ENCODE measurements around the gene RPS6KB2.

The RPS6KB2 gene

DNA sequence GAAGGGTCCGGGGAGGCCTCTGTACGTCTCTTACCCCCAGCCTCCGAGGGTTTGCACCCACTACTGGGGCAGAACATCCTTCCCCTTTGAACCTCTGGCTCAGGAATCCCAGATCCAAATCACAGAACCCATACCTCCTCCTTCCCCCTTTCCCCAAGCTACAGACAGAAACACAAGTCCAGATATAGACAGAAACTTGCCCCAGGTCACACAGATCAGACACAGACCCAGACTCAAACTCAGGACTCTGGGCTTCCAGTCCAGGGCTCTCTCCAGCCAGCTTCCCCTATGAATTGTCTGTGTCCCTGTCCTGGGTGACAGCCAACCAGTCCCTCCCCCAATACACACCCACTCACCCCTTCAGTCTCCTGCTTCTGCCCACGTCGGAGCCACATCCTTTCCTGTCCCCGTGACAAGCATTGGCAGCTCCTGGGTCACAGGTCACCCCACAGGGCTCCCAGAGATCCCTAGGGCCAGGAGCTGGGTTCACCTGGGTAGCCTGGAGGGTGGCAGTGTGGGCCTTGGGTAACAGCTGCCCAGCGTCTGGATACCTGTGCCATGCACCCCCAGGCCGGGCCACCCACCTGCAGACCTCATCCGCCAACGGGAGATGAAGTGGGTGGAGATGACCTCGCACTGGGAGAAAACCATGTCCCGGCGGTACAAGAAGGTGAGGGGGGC, 23.6 kb upstream of the RPS6KB2 start:
- DNase-seq (ENCODE audit: insufficient read length, low spot score) (no peak), FAIRE-seq (no peak)
- TF ChIP-seq POLR2A (IDR thresholded peaks at IDR 0.05; ENCODE audit: low read depth, low read length): no peak

DNA sequence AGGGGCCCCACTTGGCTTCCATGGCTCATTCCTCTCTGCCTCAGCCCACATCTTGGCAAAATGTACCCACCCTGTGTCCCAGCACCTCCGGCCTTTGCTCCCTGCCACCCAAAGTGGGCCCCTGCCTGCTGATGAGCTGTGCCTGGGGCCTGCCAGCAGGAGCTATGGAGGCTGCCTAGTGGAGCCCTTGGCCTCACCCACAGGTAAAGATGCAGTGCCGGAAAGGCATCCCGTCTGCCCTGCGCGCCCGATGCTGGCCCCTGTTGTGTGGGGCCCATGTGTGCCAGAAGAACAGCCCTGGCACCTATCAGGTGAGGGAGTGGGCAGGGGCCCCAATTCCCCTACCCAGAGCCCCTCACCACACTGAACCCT, 23.1 kb upstream of the RPS6KB2 start:
- FAIRE-seq: no peak
- DNase-seq (ENCODE audit: insufficient read length, low spot score): no peak
- TF ChIP-seq POLR2A (IDR thresholded peaks at IDR 0.05; ENCODE audit: low read depth, low read length): no peak

DNA sequence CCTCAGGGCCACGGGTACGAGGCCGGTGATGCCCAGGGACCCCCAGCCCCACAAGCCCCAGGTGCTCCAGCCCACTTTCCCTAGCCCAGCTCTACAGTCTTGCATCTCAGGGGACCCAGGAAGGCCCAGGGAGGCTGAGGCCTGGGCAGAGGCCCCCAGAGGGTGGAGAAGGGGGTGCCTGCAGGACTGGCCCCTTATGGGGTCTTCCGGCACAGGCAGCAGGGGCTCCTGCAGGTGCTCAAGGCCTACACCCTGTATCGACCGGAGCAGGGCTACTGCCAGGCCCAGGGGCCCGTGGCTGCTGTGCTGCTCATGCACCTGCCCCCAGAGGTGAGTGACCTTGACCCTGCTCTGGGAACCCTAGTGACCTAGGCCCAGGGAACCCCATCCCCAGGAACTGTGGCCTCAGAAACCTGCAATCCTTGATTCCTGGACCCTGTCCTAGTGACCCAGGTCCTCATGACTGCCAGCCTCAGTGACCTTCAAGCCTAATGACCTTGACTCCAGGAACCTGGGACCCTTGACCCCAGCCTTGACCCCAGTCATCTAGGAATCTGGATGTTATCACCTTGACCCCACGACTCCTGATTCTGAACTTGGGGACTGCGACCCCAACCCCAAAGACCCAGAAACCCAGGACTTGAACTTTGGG, 22.5 kb upstream of the RPS6KB2 start:
- DNase-seq (ENCODE audit: insufficient read length, low spot score): no peak
- no peak for FAIRE-seq

DNA sequence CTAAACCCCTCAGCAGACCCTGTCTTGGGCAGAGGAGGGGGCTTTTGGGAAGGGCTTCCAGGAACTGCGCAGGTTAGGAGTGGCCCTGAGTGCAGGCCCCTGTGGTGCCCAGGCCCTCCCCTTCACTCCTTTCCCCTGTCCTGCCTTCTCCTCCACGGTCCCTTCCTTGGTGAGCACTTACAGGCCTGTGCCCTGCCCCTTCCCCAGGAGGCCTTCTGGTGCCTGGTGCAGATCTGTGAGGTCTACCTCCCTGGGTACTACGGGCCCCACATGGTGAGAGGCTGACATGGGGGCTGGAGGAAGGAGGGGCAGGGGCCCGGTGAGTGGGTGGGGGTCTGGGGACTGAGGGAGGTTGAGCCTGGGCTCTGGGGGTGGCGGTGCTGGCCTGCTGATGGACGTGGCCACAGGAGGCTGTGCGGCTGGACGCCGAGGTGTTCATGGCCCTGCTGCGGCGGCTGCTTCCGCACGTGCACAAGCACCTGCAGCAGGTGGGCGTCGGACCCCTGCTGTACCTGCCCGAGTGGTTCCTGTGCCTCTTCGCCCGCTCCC, 21.8 kb upstream of the RPS6KB2 start:
- no peak for TF ChIP-seq POLR2A (IDR thresholded peaks at IDR 0.05; ENCODE audit: low read depth, low read length)

More for the DNA sequence above, 22.5 kb upstream of the RPS6KB2 start:
- TF ChIP-seq POLR2A (IDR thresholded peaks at IDR 0.05; ENCODE audit: low read depth, low read length): no peak

DNA sequence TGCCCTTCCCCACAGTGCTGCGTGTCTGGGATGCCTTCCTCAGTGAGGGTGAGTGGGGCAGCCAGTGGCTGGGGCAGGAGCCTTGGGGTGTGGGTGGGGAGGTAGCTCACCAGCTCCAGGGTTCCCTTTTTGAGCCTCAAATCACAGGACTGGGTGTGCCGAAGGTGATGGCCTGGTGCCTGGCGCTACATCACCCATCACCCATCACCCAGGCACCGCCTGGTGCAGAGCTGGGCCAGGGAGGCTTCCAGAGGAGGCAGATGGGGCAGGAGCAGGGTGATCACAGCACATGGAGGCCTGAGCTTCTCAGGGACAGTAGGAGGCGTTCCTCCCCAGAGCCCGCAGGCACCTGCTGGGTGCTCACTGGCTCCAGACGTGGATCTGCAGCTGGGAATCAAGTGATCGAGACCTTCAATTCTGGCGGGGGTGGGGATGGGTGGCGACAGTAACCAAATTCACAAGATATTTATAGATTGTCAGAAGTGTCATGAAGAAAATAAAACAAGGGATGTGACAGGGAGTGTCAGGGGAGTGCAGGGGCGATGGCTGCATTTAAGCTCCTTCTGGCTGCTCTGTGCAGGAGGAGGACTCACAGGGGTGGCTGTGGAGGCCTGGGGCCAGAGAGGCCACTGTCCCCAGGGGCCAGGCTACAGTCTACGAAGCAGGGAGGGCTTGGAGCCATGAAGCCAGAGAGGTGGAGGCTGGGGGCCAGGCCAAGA, 21.2 kb upstream of the RPS6KB2 start:
- DNase-seq (ENCODE audit: insufficient read length, low spot score): no peak
- FAIRE-seq: no peak
- no peak for TF ChIP-seq POLR2A (IDR thresholded peaks at IDR 0.05; ENCODE audit: low read depth, low read length)

More for the DNA sequence above, 21.8 kb upstream of the RPS6KB2 start:
- no peak for DNase-seq (ENCODE audit: insufficient read length, low spot score)
- no peak for FAIRE-seq

DNA sequence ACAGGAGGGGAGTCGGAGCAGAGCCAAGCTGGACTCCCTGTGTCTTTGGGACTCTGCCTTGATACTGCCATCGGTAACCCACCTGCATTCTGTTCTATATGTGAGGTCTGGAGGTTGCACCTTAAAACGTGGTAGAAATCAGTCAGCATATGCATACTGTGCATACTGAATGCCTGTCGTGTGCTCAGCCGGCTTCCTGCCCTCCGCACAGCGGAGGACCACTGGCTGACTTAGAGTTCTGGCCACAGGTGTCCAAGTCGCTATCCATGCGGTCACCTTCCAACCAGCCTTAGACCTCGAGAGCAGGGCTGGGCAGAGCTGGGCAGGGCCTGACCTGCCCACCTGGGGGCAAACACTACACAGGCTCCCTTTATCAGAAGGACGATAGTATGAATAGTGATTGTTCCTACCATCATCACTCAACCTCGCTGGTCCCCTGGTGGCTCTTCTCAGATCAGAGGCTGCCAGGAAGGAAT, 20.6 kb upstream of the RPS6KB2 start:
- TF ChIP-seq POLR2A (IDR thresholded peaks at IDR 0.05; ENCODE audit: low read depth, low read length): no peak
- FAIRE-seq: no peak
- no peak for DNase-seq (ENCODE audit: insufficient read length, low spot score)

DNA sequence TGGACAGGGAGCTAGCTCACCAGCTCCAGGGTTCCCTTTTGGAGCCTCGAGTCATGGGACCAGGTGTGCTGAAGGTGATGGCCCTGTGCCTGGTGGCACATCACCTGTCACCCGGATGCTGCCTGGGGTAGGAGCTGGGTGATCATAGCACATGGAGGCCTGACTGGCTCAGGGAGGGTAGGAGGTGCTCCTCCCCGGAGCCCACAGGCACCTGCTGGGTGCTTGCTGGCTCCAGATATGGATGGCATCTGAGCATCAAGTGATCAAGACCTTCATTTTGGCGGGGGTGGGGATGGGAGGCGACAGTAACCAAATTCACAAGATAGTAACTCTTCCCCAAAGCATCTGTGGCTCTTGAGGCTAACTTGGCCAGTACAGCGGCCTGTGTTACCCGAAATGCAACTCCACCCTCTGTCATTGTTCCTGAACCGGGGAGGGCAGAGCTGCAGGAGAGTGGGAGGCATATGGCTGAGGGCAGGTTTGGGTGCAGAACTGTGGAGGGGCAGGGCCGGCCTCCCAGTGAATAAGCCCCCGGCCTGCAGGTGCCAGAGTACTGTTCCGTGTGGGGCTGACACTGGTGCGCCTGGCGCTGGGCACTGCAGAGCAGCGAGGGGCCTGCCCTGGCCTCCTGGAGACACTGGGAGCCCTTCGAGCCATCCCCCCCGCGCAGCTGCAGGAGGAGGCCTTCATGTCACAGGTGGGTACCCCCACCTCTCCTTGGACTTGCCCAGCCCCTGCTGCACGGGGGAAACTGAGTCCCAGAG, 19.7 kb upstream of the RPS6KB2 start:
- DNase-seq (ENCODE audit: insufficient read length, low spot score): no peak
- no peak for FAIRE-seq
- TF ChIP-seq POLR2A (IDR thresholded peaks at IDR 0.05; ENCODE audit: low read depth, low read length): no peak

DNA sequence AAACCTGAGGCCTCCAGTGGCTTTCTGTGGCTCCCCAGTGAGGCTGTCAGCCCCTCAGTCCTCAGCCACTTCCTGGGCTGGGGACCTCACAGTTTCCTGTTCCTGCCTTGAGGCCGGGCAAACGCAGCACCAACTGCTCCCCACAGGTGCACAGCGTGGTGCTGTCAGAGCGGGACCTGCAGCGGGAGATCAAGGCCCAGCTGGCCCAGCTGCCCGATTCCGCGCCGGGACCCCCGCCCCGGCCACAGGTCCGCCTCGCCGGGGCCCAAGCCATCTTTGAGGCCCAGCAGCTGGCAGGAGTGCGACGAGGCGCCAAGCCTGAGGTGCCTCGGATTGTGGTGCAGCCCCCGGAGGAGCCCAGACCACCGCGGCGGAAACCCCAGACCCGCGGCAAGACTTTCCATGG, 19.0 kb upstream of the RPS6KB2 start:
- DNase-seq (ENCODE audit: insufficient read length, low spot score): no peak
- TF ChIP-seq POLR2A (IDR thresholded peaks at IDR 0.05; ENCODE audit: low read depth, low read length): no peak
- FAIRE-seq: no peak

DNA sequence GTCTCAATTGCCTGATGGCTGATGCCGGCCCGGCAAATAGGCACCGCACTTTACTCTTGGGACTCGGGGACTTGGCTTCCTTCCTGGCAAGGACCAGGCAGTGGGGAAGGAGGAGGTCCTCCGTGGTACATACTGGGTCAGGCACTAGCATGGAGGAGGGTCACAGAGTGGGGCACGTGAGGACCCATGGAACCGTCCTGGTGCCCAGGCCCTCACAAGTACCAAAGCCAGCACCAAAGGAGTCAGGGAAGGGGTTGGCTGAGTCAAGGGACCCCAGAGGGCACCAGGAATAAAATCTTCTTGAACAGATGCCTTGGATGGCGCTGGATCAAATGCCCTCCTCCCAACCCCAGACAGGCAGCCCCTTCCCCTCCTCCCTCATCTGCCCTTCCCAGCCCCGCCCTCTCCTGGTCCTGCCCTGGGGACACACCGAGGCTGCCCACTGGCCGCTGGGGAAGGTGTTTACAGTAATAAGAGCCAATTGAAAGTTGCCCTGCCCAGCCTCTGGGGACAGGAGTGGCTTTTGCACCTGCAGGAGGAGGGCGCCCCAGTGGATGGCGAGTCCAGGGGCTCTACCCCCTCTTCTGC, 18.4 kb upstream of the RPS6KB2 start:
- no peak for FAIRE-seq
- TF ChIP-seq POLR2A (IDR thresholded peaks at IDR 0.05; ENCODE audit: low read depth, low read length): no peak
- no peak for DNase-seq (ENCODE audit: insufficient read length, low spot score)

DNA sequence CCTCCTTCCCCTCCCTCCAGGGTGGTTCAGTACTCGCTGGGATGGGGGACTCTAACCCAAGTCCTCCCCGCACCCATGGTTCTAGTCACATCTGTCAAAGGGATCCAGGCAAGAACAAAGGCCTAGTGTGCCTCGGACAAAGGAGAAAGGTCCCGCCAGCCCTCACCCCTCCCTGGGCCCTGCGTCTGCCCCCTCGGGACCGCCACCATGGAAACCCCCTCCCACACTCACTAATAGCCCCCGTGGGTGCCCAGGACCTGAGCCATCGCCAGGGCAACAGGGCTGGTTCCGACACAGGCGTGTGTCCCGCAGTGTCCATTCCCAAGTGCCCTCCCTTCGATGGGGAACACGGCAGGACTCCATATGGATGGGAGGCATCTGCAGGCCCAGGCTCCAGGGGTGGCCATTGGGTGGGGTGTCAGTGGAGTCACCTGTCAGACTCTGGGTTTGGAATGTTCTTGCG, 17.9 kb upstream of the RPS6KB2 start:
- DNase-seq (ENCODE audit: insufficient read length, low spot score) (no peak), FAIRE-seq (no peak)
- TF ChIP-seq POLR2A (IDR thresholded peaks at IDR 0.05; ENCODE audit: low read depth, low read length): no peak

DNA sequence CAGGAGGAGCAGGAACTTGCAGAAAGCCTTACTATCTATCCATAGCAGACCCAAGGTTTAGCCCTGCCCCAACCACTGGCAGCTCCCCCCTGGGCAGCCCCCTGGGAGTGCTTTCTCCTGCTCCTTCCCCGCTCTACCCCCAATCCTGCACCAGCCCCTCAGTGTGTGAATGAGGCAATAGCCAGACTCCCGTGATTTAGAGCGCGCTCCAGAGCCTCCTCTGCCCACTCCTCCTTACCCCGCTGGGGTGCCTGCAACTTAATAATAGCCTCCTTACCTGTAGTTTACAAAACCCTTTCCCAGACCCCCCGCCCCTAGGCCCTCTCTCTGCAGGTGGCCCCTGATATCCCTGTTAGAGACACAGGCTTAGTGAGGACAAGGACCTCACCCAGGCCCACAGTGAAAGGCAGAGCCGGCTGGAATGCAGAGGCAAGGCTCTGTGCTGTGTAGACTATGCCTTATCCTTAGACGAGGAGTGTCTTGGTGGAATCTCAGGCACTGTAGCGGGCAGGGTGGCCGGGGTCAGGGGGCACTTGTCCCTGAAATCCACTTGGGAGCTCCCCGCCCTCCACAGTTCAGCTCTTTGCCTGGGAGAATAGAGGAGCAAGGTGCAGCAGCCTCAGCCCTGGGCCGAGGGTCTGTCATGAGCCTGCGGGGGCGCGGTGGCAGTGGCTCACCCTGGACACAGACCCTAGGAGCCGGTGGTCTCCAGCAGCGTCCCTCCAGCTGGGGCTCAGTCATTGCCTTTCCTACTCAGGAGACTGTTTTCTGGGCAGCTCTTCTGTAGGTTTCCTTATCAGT, 17.1 kb upstream of the RPS6KB2 start:
- FAIRE-seq: no peak
- no peak for TF ChIP-seq POLR2A (IDR thresholded peaks at IDR 0.05; ENCODE audit: low read depth, low read length)
- DNase-seq (ENCODE audit: insufficient read length, low spot score): no peak

DNA sequence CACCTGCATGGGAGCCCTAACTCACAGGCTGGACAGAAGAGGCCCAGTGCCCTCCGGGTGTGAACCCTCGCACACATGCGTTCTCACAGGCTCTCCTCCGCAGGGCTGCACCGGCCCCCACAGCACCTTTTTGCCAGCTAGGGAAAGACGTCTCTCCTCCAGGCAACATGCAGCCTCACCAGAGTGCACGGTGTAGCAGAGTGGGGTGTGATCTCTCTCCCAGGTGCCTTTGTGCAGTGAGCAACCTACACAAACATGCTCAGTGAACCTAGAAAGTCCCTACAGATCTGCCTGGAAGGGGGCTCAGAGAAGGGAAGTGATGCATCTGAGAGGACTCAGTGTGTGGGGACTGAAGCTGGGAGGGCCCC, 16.5 kb upstream of the RPS6KB2 start:
- FAIRE-seq: no peak
- no peak for TF ChIP-seq POLR2A (IDR thresholded peaks at IDR 0.05; ENCODE audit: low read depth, low read length)
- DNase-seq (ENCODE audit: insufficient read length, low spot score): no peak
